HepG2 (cell line): Measurements from ENCODE around the gene GNB4. TPM values are rescaled to one million over a fixed set of nuclear protein-coding genes. Genes with fewer than 3 reads are reported as not detected.
A peak's percentile ranks its signal among the peaks of the same experiment; 100 is the strongest.

Experiments used
- ATAC-seq: fragments of 200-7000 bp; cut with Tn5 transposase; 3 replicates; pipeline ENCODE4 v1.9.1; 2020; ENCODE audit warnings: mild to moderate bottlenecking, moderate library complexity
- BruUV-seq: library from RNA; stranded (reverse); fragments of 400-500 nt; replicated peaks from 2 replicates; lab custom pipeline; 2021; lab: Mats Ljungman, UMichigan
- CTCF ChIA-PET: fragments of 300-600 bp; formaldehyde crosslinking; extraction: SDS; loops from one replicate; lab custom pipeline; 2021; ENCODE audit warnings: low total read pairs, inconsistent platforms, low intra/inter-chr PET ratio; lab: Yijun Ruan, JAX
- POLR2A ChIA-PET: fragments of 350-600 bp; sonication (Branson Sonifier 250); formaldehyde crosslinking; loops from one replicate; lab custom pipeline; 2020; ENCODE audit warnings: antibody characterized with exemption, inconsistent platforms; lab: Yijun Ruan, JAX
- DNase-seq: peaks from one replicate; pipeline ENCODE4 v3.0.0-alpha.2; 2015; ENCODE audit warnings: low spot score
- FAIRE-seq: peaks from 3 replicates; lab custom pipeline; 2011; peaks lifted over from hg19 to GRCh38; lab: Jason Lieb, UNC
- H2AFZ ChIP-seq: one replicate; pipeline ENCODE4 v1.6.1; 2011; ENCODE audit warnings: low read length, inconsistent platforms
- H3K27ac ChIP-seq: fragments of 300-600 bp; 3 replicates; pipeline ENCODE4 v1.8.0; 2011; ENCODE audit warnings: mixed run types, mild to moderate bottlenecking, mixed read lengths, low read length, inconsistent platforms; ENCODE audit not compliant: insufficient read depth; ENCODE audit errors: extremely low read length
- H3K27me3 ChIP-seq, 2 experiments: fragments of 200-600 bp in 1 of 2; 2 replicates in 1 of 2; 3 replicates in 1 of 2; pipeline versions ENCODE4 v1.6.0 to v1.8.0; 2011; ENCODE audit warnings: low read length in 2 of 2, mild to moderate bottlenecking in 2 of 2, moderate library complexity in 2 of 2, inconsistent platforms in 1 of 2; ENCODE audit not compliant: insufficient read depth in 2 of 2, control insufficient read depth in 1 of 2
- H3K36me3 ChIP-seq, 2 experiments: fragments of 200-600 bp in 1 of 2; replicated peaks in 1 of 2; 2 replicates in 1 of 2; 3 replicates in 1 of 2; pipeline versions ENCODE4 v1.5.1 to v1.8.0; 2011; ENCODE audit warnings: low read length in 2 of 2, inconsistent platforms in 1 of 2; ENCODE audit not compliant: insufficient read depth in 2 of 2, control insufficient read depth in 1 of 2
- H3K4me1 ChIP-seq: 2 replicates; pipeline ENCODE4 v1.5.1; 2012; ENCODE audit warnings: low read length, inconsistent platforms; ENCODE audit not compliant: insufficient read depth
- H3K4me2 ChIP-seq: 2 replicates; pipeline ENCODE4 v1.6.0; 2011; ENCODE audit warnings: low read depth, low read length, inconsistent platforms
- H3K4me3 ChIP-seq, 3 experiments: fragments of 200-600 bp in 1 of 3; sonication (generic), shearing (Covaris generic) in 1 of 3; replicated peaks in 1 of 3; 2 replicates each; pipeline ENCODE4 v1.5.1; 2011 to 2016; ENCODE audit warnings: low read length in 3 of 3, inconsistent platforms in 2 of 3, low read depth in 2 of 3, mild to moderate bottlenecking in 2 of 3, control low read depth in 1 of 3, mixed read lengths in 1 of 3; ENCODE audit not compliant: insufficient read depth in 1 of 3
- H3K79me2 ChIP-seq: one replicate; pipeline ENCODE4 v1.6.1; 2011; ENCODE audit warnings: low read length, inconsistent platforms; ENCODE audit not compliant: insufficient read depth
- H3K9ac ChIP-seq: 2 replicates; pipeline ENCODE4 v1.6.0; 2011; ENCODE audit warnings: mild to moderate bottlenecking, low read depth, low read length, inconsistent platforms; ENCODE audit not compliant: insufficient read depth
- H3K9me3 ChIP-seq: 2 replicates; pipeline ENCODE4 v1.5.1; 2012; ENCODE audit warnings: mild to moderate bottlenecking, low read length
- H4K20me1 ChIP-seq: 2 replicates; pipeline ENCODE4 v1.6.0; 2011; ENCODE audit warnings: inconsistent platforms, mild to moderate bottlenecking, low read length, moderate library complexity; ENCODE audit not compliant: insufficient read depth
- ADNP ChIP-seq: sonication (generic); formaldehyde crosslinking; IDR thresholded peaks from 2 replicates; pipeline ENCODE4 v1.4.0; 2020; ENCODE audit warnings: missing genetic modification reagents
- CSRNP1 ChIP-seq: sonication (generic); formaldehyde crosslinking; IDR thresholded peaks from 2 replicates; pipeline ENCODE4 v1.8.1; 2023; ENCODE audit warnings: mild to moderate bottlenecking, missing genetic modification reagents
- DPF2 ChIP-seq: sonication (generic); formaldehyde crosslinking; IDR thresholded peaks from 2 replicates; pipeline ENCODE4 v1.4.0; 2020; ENCODE audit warnings: mild to moderate bottlenecking, low read depth, missing genetic modification reagents, borderline replicate concordance
- HINFP ChIP-seq: sonication (generic); formaldehyde crosslinking; IDR thresholded peaks from 2 replicates; pipeline ENCODE4 v1.4.0; 2020; ENCODE audit warnings: low read depth, mild to moderate bottlenecking, missing genetic modification reagents
- HOMEZ ChIP-seq: IDR thresholded peaks from 2 replicates; pipeline ENCODE4 v1.6.1; 2016; ENCODE audit warnings: low read depth
- KLF15 ChIP-seq: sonication (generic); formaldehyde crosslinking; IDR thresholded peaks from 2 replicates; pipeline ENCODE4 v1.8.1; 2023; ENCODE audit warnings: borderline replicate concordance, mild to moderate bottlenecking, inconsistent platforms, missing genetic modification reagents, mixed read lengths
- NFIC ChIP-seq: IDR thresholded peaks from 2 replicates; pipeline ENCODE4 v1.6.1; 2012; ENCODE audit warnings: mild to moderate bottlenecking, low read length, inconsistent platforms
- PHF5A ChIP-seq: IDR thresholded peaks from one replicate; pipeline ENCODE4 v1.6.1; 2018; ENCODE audit warnings: low read depth, missing genetic modification reagents; ENCODE audit not compliant: unreplicated experiment
- PITX1 ChIP-seq: sonication (generic); formaldehyde crosslinking; IDR thresholded peaks from 2 replicates; pipeline ENCODE4 v1.5.1; 2020; ENCODE audit warnings: mild to moderate bottlenecking, missing genetic modification reagents
- SMC3 ChIP-seq: IDR thresholded peaks from 2 replicates; pipeline ENCODE4 v1.6.1; 2011; ENCODE audit warnings: low read length, improper control_type of control experiment
- SP5 ChIP-seq: IDR thresholded peaks from 2 replicates; pipeline ENCODE4 v1.6.1; 2016; ENCODE audit warnings: low read depth, borderline replicate concordance
- SRSF1 ChIP-seq: fragments of 200-400 bp; formaldehyde crosslinking; optimal IDR thresholded peaks from 2 replicates; pipeline ENCODE3; 2017; ENCODE audit warnings: mild to moderate bottlenecking, low read depth, low read length, moderate library complexity
- ZBTB14 ChIP-seq: sonication (generic); formaldehyde crosslinking; IDR thresholded peaks from 2 replicates; pipeline ENCODE4 v1.4.0; 2020; ENCODE audit warnings: missing genetic modification reagents
- ZMAT3 ChIP-seq: sonication (generic); formaldehyde crosslinking; conservative IDR thresholded peaks from 2 replicates; pipeline ENCODE4 v1.7.0; 2021; ENCODE audit warnings: missing genetic modification reagents
- ZNF207 ChIP-seq: fragments of 450-650 bp; IDR thresholded peaks from 2 replicates; pipeline ENCODE4 v1.6.1; 2016; ENCODE audit warnings: antibody characterized with exemption, borderline replicate concordance
- ZNF451 ChIP-seq: sonication (generic); formaldehyde crosslinking; IDR thresholded peaks from 2 replicates; pipeline ENCODE4 v1.5.0; 2020; ENCODE audit warnings: mild to moderate bottlenecking, missing genetic modification reagents
- ZNF562 ChIP-seq: sonication (generic); formaldehyde crosslinking; IDR thresholded peaks from 2 replicates; pipeline ENCODE4 v1.8.0; 2022; ENCODE audit warnings: missing genetic modification reagents, borderline replicate concordance
- ZNF580 ChIP-seq: IDR thresholded peaks from 2 replicates; pipeline ENCODE4 v1.6.1; 2016; ENCODE audit warnings: low read depth, borderline replicate concordance
- ZSCAN30 ChIP-seq: sonication (generic); formaldehyde crosslinking; IDR thresholded peaks from 2 replicates; pipeline ENCODE4 v1.5.0; 2020; ENCODE audit warnings: mild to moderate bottlenecking, missing genetic modification reagents
- WGBS: methylation state at CpG from one replicate; pipeline ENCODE4 v1.1.6; 2017; ENCODE audit warnings: low lambda C conversion rate; 5-methylcytosine and 5-hydroxymethylcytosine counted together
- in situ Hi-C: cut with HindIII; loops from 2 replicates; pipeline ENCODE4 v1.10.0; 2017; ENCODE audit warnings: low pct_unique_long_range_greater_than_20kb; ENCODE audit not compliant: extremely low pct_ligation_motif_present
- intact Hi-C: fragments of 100-400 bp; cut with micrococcal nuclease; formaldehyde crosslinking; loops from one replicate; pipeline ENCODE4 v1.10.0; 2022; ENCODE audit not compliant: unreplicated experiment
- polyA plus RNA-seq, 8 experiments: library from polyadenylated mRNA; depleted of rRNA in 3 of 8; stranded (reverse) in 7 of 8; unstranded in 1 of 8; fragments of >200 nt; fragmentation: Illumina TruSeq in 4 of 8; extraction: Trizol in 4 of 8; gene quantifications; 2 replicates each; pipeline versions ENCODE4 v1.2.1 to v1.2.3, GENCODE V29; 2011 to 2016; ENCODE audit warnings: low read depth in 4 of 8, missing spikeins in 1 of 8, mixed read lengths in 1 of 8; ENCODE audit not compliant: insufficient read depth in 1 of 8
- total RNA-seq, 5 experiments: library from RNA; depleted of rRNA; stranded (reverse); fragments of >200 nt; fragmentation: Illumina TruSeq; extraction: Trizol; gene quantifications; 2 replicates each; pipeline ENCODE4 v1.2.3, GENCODE V29; 2016; ENCODE audit warnings: low read depth in 1 of 5

GNB4 gene
- total and polyA plus RNA-seq, 2 of the 13 experiments (the other 11 are each of a cell fraction or from before 2014, with no cell fraction given), result 0.07 to 0.13 TPM

- TF ChIP-seq HOMEZ (CRISPR knock-in tag) (no peak), ZNF207 (no peak), CSRNP1 (CRISPR knock-in tag) (no peak), ZNF451 (CRISPR knock-in tag) (no peak), SMC3 (peak; percentile 37; the same call in 1 of the 2 replicates), SRSF1 (no peak)
Observed at GRCh38 chr3:179446501-179446900, 4.8 kb downstream of the GNB4 start (continued).

- intact Hi-C loops (no loop called here), in situ Hi-C loops (no loop called here)
- FAIRE-seq (no peak), DNase-seq (no peak), ATAC-seq (no peak)
- no peaks in the 10 kb centered on the region for H3K9me3 ChIP-seq
- no peak overlapping the region for H3K9ac ChIP-seq
- BruUV-seq, result no TSS peak
- no peaks in the 10 kb centered on the region for H3K79me2 ChIP-seq
- H3K36me3 ChIP-seq, result no peaks in the 10 kb centered on the region
- ChIA-PET CTCF (no interaction called here), POLR2A (no interaction called here)
- no peak overlapping the region for H2AFZ ChIP-seq
- no peak overlapping the region for H3K4me3 ChIP-seq
- no peak overlapping the region for H3K4me2 ChIP-seq
- 15% methylated on average over 5 of the region's 5 CpGs for WGBS
- no peaks in the 10 kb centered on the region for H3K27me3 ChIP-seq
- H3K4me1 ChIP-seq, result no peaks in the 10 kb centered on the region
- no peaks in the 10 kb centered on the region for H4K20me1 ChIP-seq
- no peak overlapping the region for H3K27ac ChIP-seq
- no peak for TF ChIP-seq ZSCAN30
- TF ChIP-seq ZNF562 (CRISPR knock-in tag), result no peak
- TF ChIP-seq ZNF580, result no peak
- TF ChIP-seq PITX1 (CRISPR knock-in tag), result no peak
- no peak for TF ChIP-seq KLF15
- no peak for TF ChIP-seq NFIC
- no peak for TF ChIP-seq ZBTB14 (CRISPR knock-in tag)
- TF ChIP-seq ZMAT3, result no peak
- no peak for TF ChIP-seq DPF2 (CRISPR knock-in tag)
- no peak for TF ChIP-seq SP5 (CRISPR knock-in tag)
- TF ChIP-seq HINFP (CRISPR knock-in tag), result no peak
- TF ChIP-seq PHF5A (CRISPR knock-in tag), result no peak
- no peak for TF ChIP-seq ADNP (CRISPR knock-in tag)
Observed at GRCh38 chr3:179438841-179439240, 12.4 kb downstream of the GNB4 start.
